K562 (cell line): ENCODE data around the gene GEMIN7. TPM values are rescaled to one million over a fixed set of nuclear protein-coding genes. Genes with fewer than 3 reads are reported as not detected.

Experiments
- CXXC5 ChIP-seq: fragments of 250-450 bp; sonication (Bioruptor Pico); IDR thresholded peaks from 2 replicates; pipeline ENCODE4 v1.8.0; 2022; ENCODE audit warnings: inconsistent platforms, mild to moderate bottlenecking, moderate library complexity
- E2F1 ChIP-seq: sonication (generic); formaldehyde crosslinking; IDR thresholded peaks from 2 replicates; pipeline ENCODE4 v1.8.1; 2023; ENCODE audit warnings: mild to moderate bottlenecking, missing genetic modification reagents, moderate library complexity
- FOXP1 ChIP-seq: sonication (generic); formaldehyde crosslinking; IDR thresholded peaks from 2 replicates; pipeline ENCODE4 v1.8.0; 2022; ENCODE audit warnings: mild to moderate bottlenecking, missing genetic modification reagents
- FOXP4 ChIP-seq: sonication (generic); formaldehyde crosslinking; IDR thresholded peaks from 2 replicates; pipeline ENCODE4 v1.8.0; 2022; ENCODE audit warnings: mild to moderate bottlenecking, missing genetic modification reagents, borderline replicate concordance
- GATAD2A ChIP-seq: fragments of 450-650 bp; IDR thresholded peaks from 2 replicates; pipeline ENCODE4 v1.6.1; 2017
- GATAD2B ChIP-seq: fragments of 450-650 bp; IDR thresholded peaks from 2 replicates; pipeline ENCODE4 v1.6.1; 2017; ENCODE audit warnings: mild to moderate bottlenecking, borderline replicate concordance
- HNRNPLL ChIP-seq: fragments of 200-400 bp; formaldehyde crosslinking; IDR thresholded peaks from 2 replicates; pipeline ENCODE4 v1.6.1; 2017; ENCODE audit warnings: low read length, low read depth, mild to moderate bottlenecking; ENCODE audit not compliant: poor library complexity, severe bottlenecking
- KDM5B ChIP-seq: fragments of 200-600 bp; sonication (generic); IDR thresholded peaks from 2 replicates; pipeline ENCODE4 v1.6.1; 2012; ENCODE audit warnings: low read depth, mild to moderate bottlenecking, moderate library complexity, low read length, control low read depth, inconsistent platforms; ENCODE audit not compliant: insufficient replicate concordance
- KLF10 ChIP-seq: fragments of 250-450 bp; sonication (Bioruptor Pico); IDR thresholded peaks from 2 replicates; pipeline ENCODE4 v1.6.1; 2021; ENCODE audit warnings: matching md5 sums
- MAX ChIP-seq: sonication (generic); formaldehyde crosslinking; IDR thresholded peaks from 2 replicates; pipeline ENCODE4 v1.9.0; 2022; ENCODE audit warnings: mild to moderate bottlenecking, missing genetic modification reagents
- MCM7 ChIP-seq, 2 experiments: fragments of 450-650 bp; IDR thresholded peaks; 2 replicates each; pipeline ENCODE4 v1.6.1; 2016 to 2018
- NFIC ChIP-seq: fragments of 450-650 bp; IDR thresholded peaks from 2 replicates; pipeline ENCODE4 v1.6.1; 2017; ENCODE audit warnings: mild to moderate bottlenecking, inconsistent platforms
- NR4A1 ChIP-seq, 2 experiments: fragments of 250-450 bp in 1 of 2; fragments of 450-650 bp in 1 of 2; sonication (Bioruptor Pico) in 1 of 2; IDR thresholded peaks; 2 replicates each; pipeline versions ENCODE4 v1.4.0 to v1.6.1; 2016 to 2020; ENCODE audit warnings: mild to moderate bottlenecking in 2 of 2, missing compliant biosample characterization in 1 of 2, missing genetic modification characterization in 1 of 2, moderate library complexity in 1 of 2
- NUFIP1 ChIP-seq: fragments of 450-650 bp; IDR thresholded peaks from 2 replicates; pipeline ENCODE4 v1.6.1; 2018; ENCODE audit not compliant: partially characterized antibody
- PRMT5 ChIP-seq: sonication (generic); formaldehyde crosslinking; IDR thresholded peaks from 2 replicates; pipeline ENCODE4 v1.5.0; 2020; ENCODE audit warnings: missing genetic modification reagents
- RB1 ChIP-seq: fragments of 450-650 bp; IDR thresholded peaks from 2 replicates; pipeline ENCODE4 v1.6.1; 2017; ENCODE audit warnings: low read depth, mild to moderate bottlenecking
- RBFOX2 ChIP-seq: fragments of 200-400 bp; formaldehyde crosslinking; IDR thresholded peaks from 2 replicates; pipeline ENCODE4 v1.6.1; 2017; ENCODE audit warnings: low read depth, mild to moderate bottlenecking, low read length, moderate library complexity
- SIN3B ChIP-seq: fragments of 450-650 bp; IDR thresholded peaks from 2 replicates; pipeline ENCODE4 v1.6.1; 2017; ENCODE audit warnings: low read depth, mild to moderate bottlenecking, moderate library complexity
- TAF9B ChIP-seq: fragments of 450-650 bp; IDR thresholded peaks from 2 replicates; pipeline ENCODE4 v1.6.1; 2018; ENCODE audit warnings: mild to moderate bottlenecking; ENCODE audit not compliant: partially characterized antibody
- U2AF1 ChIP-seq: fragments of 200-400 bp; formaldehyde crosslinking; optimal IDR thresholded peaks from 2 replicates; pipeline ENCODE3; 2017; ENCODE audit warnings: mild to moderate bottlenecking, low read depth, low read length, moderate library complexity
- USF1 ChIP-seq: sonication (generic); formaldehyde crosslinking; IDR thresholded peaks from 2 replicates; pipeline ENCODE4 v1.9.0; 2022; ENCODE audit warnings: mild to moderate bottlenecking, missing genetic modification reagents
- ZNF395 ChIP-seq: fragments of 200-800 bp; sonication (Bioruptor generic); IDR thresholded peaks from 2 replicates; pipeline ENCODE4 v1.6.1; 2017; ENCODE audit warnings: missing genetic modification characterization, missing compliant biosample characterization
- polyA plus RNA-seq, 8 experiments: library from polyadenylated mRNA; depleted of rRNA in 4 of 8; stranded (reverse) in 5 of 8; unstranded in 3 of 8; fragments of >200 nt; fragmentation: Nextera tagmentation in 2 of 8; fragmentation: Illumina TruSeq in 1 of 8; extraction: Ambion mirVana in 2 of 8; extraction: Trizol in 1 of 8; gene quantifications; 2 replicates each; pipeline versions ENCODE4 v1.2.1 to v1.2.3, GENCODE V29; 2011 to 2014; ENCODE audit warnings: inconsistent platforms in 1 of 8, missing spikeins in 1 of 8
- total RNA-seq, 7 experiments: library from RNA; depleted of rRNA in 6 of 7; stranded (reverse); fragments of >200 nt in 6 of 7; fragmentation: Illumina TruSeq in 2 of 7; extraction: Trizol in 2 of 7; gene quantifications; 2 replicates each; pipeline versions ENCODE4 v1.2.1 to v1.2.3, GENCODE V29; 2011 to 2021; ENCODE audit warnings: low replicate concordance in 1 of 7

Gene GEMIN7
- total and polyA plus RNA-seq, 9 of the 15 experiments (the other 6 are each of a cell fraction or from before 2014, with no cell fraction given), result 23.1 to 124 (median 54.9) TPM

- TF ChIP-seq MAX (CRISPR knock-in tag), result peak; percentile 77
- peak; percentile 99 for TF ChIP-seq CXXC5
- 0 out of 2 replicates have a peak, but pooled peaks have one; percentile 48 for TF ChIP-seq GATAD2A
- TF ChIP-seq ZNF395, result peak; percentile 76
- TF ChIP-seq RB1, result peak; percentile 99
- peak; percentile 91 for TF ChIP-seq SIN3B
- no peak for TF ChIP-seq GATAD2B
- no peak for TF ChIP-seq MCM7 (IDR thresholded peaks at IDR 0.05)
- peak; percentile 44; the same call in 1 of the 2 replicates for TF ChIP-seq FOXP4 (CRISPR knock-in tag)
- 0 out of 2 replicates have a peak, but pooled peaks have one; percentile 31 for TF ChIP-seq USF1 (CRISPR knock-in tag)
- peak; percentile 91 for TF ChIP-seq NFIC
- TF ChIP-seq NUFIP1, result no peak
- peak; percentile 86 for TF ChIP-seq RBFOX2
- TF ChIP-seq KDM5B, result peak; percentile 24
- TF ChIP-seq PRMT5 (CRISPR knock-in tag), result no peak
- peak; percentile 53 for TF ChIP-seq HNRNPLL
- TF ChIP-seq FOXP1, result peak; percentile 81
- no peak for TF ChIP-seq NR4A1 (CRISPR knock-in tag; IDR thresholded peaks at IDR 0.05)
- TF ChIP-seq NR4A1 (tag; IDR thresholded peaks at IDR 0.05), result 0 out of 2 replicates have a peak, but pooled peaks have one; percentile 35
- TF ChIP-seq U2AF1, result peak; percentile 56
- TF ChIP-seq E2F1 (CRISPR knock-in tag), result peak; percentile 79; the same call in 1 of the 2 replicates
- no peak for TF ChIP-seq KLF10 (CRISPR knock-in tag)
- TF ChIP-seq TAF9B, result no peak
These were observed 14.0 kb downstream of the GEMIN7 start, which contains the start of gene PPP1R37 (continued) for GRCh38 chr19:45092747-45093678.
